Activated CD4-positive, alpha-beta T cell treated with anti-CD3 and anti-CD28 coated beads for 1 hour (primary cell): ENCODE data around the gene KTN1.

Experiments used
- DNase-seq: peaks from one replicate; pipeline ENCODE4 v3.0.0-alpha.2; 2020

The KTN1 gene

GRCh38 chr14:55572578-55572977 lies 7.4 kb upstream of the KTN1 start:
- no peak for DNase-seq

- no peak for DNase-seq
These were observed 5.0 kb upstream of the KTN1 start for GRCh38 chr14:55574988-55575387.

GRCh38 chr14:55577229-55577628 lies 2.8 kb upstream of the KTN1 start:
- DNase-seq, result no peak

- DNase-seq, result no peak
These were observed 1.5 kb upstream of the KTN1 start for GRCh38 chr14:55578511-55578910.

GRCh38 chr14:55580470-55581341 lies 699 bp downstream of the KTN1 start:
- DNase-seq, result peak; percentile 34

- no peak for DNase-seq
These were observed 1.4 kb downstream of the KTN1 start for GRCh38 chr14:55581342-55581771.

GRCh38 chr14:55582746-55583145 lies 2.7 kb downstream of the KTN1 start:
- DNase-seq, result no peak

- no peak for DNase-seq
These were observed 4.0 kb downstream of the KTN1 start for GRCh38 chr14:55583942-55584468.

- no peak for DNase-seq
These were observed 5.8 kb downstream of the KTN1 start for GRCh38 chr14:55585854-55586253.

- DNase-seq, result no peak
These were observed 6.4 kb downstream of the KTN1 start for GRCh38 chr14:55586411-55586810.

- DNase-seq, result no peak
These were observed 7.8 kb downstream of the KTN1 start for GRCh38 chr14:55587847-55588246.

- no peak for DNase-seq
These were observed 8.3 kb downstream of the KTN1 start for GRCh38 chr14:55588259-55588699.

GRCh38 chr14:55589171-55589570 lies 9.2 kb downstream of the KTN1 start:
- no peak for DNase-seq

GRCh38 chr14:55592436-55592835 lies 12.4 kb downstream of the KTN1 start:
- DNase-seq, result no peak

GRCh38 chr14:55593698-55594097 lies 13.7 kb downstream of the KTN1 start:
- DNase-seq, result no peak

GRCh38 chr14:55599250-55599879 lies 19.4 kb downstream of the KTN1 start:
- no peak for DNase-seq

- no peak for DNase-seq
These were observed 21.0 kb downstream of the KTN1 start for GRCh38 chr14:55600784-55601561.

- no peak for DNase-seq
These were observed 23.5 kb downstream of the KTN1 start for GRCh38 chr14:55603401-55603953.

- DNase-seq, result no peak
These were observed 24.5 kb downstream of the KTN1 start for GRCh38 chr14:55604488-55604887.

GRCh38 chr14:55604900-55605418 lies 25.0 kb downstream of the KTN1 start:
- DNase-seq, result no peak

- no peak for DNase-seq
These were observed 25.8 kb downstream of the KTN1 start for GRCh38 chr14:55605793-55606192.

GRCh38 chr14:55607386-55607785 lies 27.4 kb downstream of the KTN1 start:
- DNase-seq, result no peak

- DNase-seq, result no peak
These were observed 29.7 kb downstream of the KTN1 start for GRCh38 chr14:55609681-55610080.
